Uterus (tissue), 2 donors: ENCODE measurements around the gene PTPRN2.

Source experiments
- CTCF ChIP-seq, 4 experiments: fragments of 200-600 bp in 2 of 4; fragments of 450-650 bp in 2 of 4; sonication (generic) in 2 of 4; IDR thresholded peaks; one replicate each; pipeline ENCODE4 v1.5.1; 2016 to 2019; ENCODE audit warnings: antibody characterized with exemption in 4 of 4, mild to moderate bottlenecking in 2 of 4, moderate library complexity in 1 of 4
- POLR2A ChIP-seq, 2 donors: fragments of 450-650 bp; IDR thresholded peaks; one replicate each; pipeline ENCODE4 v1.6.1; 2016; ENCODE audit warnings: antibody characterized with exemption in 2 of 2, mild to moderate bottlenecking in 1 of 2, moderate library complexity in 1 of 2

- TF ChIP-seq CTCF (IDR thresholded peaks at IDR 0.05) (no peak), POLR2A (IDR thresholded peaks at IDR 0.05) (no peak)
Measured at GRCh38 chr7:157907091-157907490, 680.5 kb downstream of the PTPRN2 start.
